Skeletal muscle cell (primary cell): Measurements from ENCODE around the gene GAK.

Experiments used
- DNase-seq: peaks from one replicate; pipeline ENCODE4 v3.0.0-alpha.2; 2010; ENCODE audit warnings: low read depth
- H3K4me3 ChIP-seq: 2 replicates; pipeline ENCODE4 v1.5.1; 2011; ENCODE audit warnings: low read depth, mild to moderate bottlenecking, control low read depth, low read length, moderate library complexity

The GAK gene

DNA sequence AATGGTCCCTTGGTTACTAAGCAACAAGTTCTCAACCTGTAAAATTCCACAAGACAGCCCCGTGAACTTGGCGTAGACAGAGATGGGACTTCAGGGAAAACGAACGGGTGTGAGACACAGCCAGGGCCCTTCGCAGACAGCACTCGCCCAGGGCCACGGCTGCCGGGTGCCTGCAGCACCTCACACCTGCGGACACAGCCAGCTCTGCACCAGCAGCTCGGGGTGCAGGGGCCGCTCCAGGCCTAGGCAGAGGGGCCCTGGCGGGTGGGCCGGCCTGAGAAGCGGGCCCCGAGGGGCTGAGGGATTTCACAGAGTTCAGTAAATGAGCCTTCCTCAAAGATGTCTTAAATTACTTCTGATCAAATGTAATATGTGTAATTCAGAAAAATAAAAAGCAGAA lies 34.0 kb downstream of the GAK start:
- DNase-seq: no peak
- H3K4me3 ChIP-seq: no peak overlapping the region

DNA sequence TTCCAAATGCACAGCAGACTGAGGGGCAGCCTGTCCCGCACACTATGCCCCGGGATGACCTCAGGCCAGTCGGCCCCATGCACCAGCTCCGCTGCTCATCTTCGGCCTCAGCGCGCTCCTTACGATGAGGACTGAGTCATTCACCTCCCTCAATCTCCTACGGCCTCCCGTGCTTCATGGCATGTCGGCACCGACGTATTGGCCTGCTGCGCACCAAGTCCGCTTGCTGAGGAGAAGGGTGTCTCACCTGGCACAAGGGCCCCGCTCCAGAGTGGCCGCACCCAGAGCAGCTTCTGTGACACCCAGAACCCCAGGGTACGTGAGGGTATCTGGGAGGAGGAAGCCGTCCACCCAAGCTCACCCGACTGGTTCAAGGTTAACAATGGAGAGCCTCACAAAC lies 35.5 kb downstream of the GAK start:
- DNase-seq: no peak
- no peak overlapping the region for H3K4me3 ChIP-seq

DNA sequence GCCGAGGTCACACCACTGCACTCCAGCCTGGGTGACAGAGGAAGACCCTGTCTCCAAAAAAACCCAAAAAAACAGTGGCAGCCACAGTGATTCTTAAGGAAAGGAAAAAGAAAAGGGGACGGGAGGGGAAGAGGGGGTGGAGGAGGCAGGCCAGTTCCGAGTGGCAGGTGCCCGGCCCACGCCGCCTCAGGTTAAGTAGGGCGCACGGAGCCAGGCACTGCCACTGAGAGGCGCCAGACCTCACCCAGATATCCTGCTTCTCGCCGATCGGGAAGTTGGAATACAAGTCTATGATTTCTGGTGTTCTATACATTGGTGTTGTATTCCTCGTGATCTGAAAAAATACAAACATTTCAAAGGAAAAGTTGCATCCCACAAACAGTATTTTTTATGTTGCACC lies 35.9 kb downstream of the GAK start:
- no peak overlapping the region for H3K4me3 ChIP-seq
- DNase-seq: no peak

DNA sequence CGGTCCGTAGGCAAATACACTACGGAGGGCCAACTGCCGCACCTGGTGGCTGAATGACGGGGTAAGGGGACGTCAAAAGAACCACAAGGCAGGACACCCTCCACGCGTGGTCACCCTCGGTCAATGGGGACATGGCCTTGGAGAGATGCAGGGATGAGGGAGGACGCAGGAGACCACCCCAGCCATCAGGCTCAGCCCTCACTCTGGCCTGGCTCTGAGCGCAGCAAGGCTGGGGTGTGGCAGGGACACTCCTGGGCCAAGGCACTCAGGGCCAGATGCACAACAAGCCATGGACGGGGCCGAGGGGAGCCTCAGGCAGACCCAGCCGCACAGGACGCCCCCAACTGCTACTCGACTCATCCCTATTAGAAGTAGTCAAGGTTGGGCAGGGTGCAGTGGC lies 36.5 kb downstream of the GAK start:
- no peak overlapping the region for H3K4me3 ChIP-seq
- DNase-seq: no peak

GRCh38 chr4:893995-894705 lies 38.0 kb downstream of the GAK start:
- no peak for DNase-seq
- H3K4me3 ChIP-seq: no peak overlapping the region

GRCh38 chr4:893276-893994 lies 38.7 kb downstream of the GAK start:
- no peak for DNase-seq
- no peak overlapping the region for H3K4me3 ChIP-seq

DNA sequence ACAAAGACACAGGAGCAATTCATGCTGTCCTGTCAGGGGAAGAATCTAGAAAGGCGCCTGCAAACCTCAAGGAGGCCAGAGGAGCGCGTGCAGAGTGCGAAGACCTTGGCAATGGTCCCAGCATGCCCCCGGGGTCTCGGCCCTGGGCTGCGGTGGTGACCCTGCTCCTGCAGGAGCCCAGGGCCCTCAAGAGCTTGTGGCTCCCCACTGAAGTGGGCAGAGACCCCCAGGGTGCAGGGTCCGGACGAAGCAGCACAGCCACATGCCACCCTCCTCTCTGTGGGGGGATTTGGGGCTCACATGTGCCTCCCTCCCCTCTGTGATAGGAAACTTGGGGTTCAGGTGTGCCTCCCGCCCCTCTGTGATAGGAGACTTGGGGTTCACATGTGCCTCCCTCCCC lies 39.3 kb downstream of the GAK start:
- H3K4me3 ChIP-seq: no peak overlapping the region
- no peak for DNase-seq

DNA sequence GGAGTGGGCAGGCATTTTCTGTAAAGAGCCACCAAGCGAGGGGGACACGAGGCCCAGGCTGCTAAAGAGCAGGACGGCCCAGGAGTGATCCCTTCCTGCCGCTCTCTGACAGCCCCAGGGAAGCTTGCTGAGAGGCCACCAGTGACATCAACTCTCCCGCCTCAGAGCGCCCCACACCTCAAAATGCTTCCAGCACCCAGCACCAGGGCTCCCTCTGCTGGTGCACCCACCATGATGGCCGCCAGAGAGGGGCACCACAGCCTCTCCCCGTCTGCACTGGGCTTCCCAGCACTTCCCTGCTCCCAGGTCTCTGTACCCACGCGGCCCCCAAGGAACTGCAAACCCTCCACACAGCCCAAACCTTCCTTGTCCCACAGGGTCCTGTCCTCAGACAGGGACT lies 40.4 kb downstream of the GAK start:
- H3K4me3 ChIP-seq: no peak overlapping the region
- no peak for DNase-seq

GRCh38 chr4:890036-890695 lies 42.0 kb downstream of the GAK start:
- no peak overlapping the region for H3K4me3 ChIP-seq

DNA sequence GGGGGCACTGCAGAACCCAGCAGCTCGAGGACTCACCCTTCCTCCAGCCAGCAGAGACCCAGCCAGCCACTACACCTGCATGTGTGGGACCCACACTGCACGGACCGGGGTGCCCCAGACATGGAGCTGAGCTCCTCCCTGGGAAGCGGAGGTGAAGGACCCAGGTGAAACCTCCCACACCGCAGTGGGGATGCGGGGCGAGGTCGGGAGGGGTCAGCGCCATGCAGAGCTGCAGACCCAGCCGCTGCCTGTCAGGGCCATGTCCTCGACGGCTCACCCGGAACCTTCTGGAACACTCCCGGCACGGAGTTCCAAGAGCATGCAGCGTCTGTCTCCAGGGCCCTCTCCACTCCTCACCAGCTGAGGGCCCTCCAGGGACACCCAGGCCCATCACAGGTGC lies 42.6 kb downstream of the GAK start:
- no peak overlapping the region for H3K4me3 ChIP-seq
- no peak for DNase-seq

More at GRCh38 chr4:890036-890695, 42.0 kb downstream of the GAK start:
- DNase-seq: no peak

GRCh38 chr4:888029-888428 lies 44.1 kb downstream of the GAK start:
- no peak for DNase-seq
- no peak overlapping the region for H3K4me3 ChIP-seq

DNA sequence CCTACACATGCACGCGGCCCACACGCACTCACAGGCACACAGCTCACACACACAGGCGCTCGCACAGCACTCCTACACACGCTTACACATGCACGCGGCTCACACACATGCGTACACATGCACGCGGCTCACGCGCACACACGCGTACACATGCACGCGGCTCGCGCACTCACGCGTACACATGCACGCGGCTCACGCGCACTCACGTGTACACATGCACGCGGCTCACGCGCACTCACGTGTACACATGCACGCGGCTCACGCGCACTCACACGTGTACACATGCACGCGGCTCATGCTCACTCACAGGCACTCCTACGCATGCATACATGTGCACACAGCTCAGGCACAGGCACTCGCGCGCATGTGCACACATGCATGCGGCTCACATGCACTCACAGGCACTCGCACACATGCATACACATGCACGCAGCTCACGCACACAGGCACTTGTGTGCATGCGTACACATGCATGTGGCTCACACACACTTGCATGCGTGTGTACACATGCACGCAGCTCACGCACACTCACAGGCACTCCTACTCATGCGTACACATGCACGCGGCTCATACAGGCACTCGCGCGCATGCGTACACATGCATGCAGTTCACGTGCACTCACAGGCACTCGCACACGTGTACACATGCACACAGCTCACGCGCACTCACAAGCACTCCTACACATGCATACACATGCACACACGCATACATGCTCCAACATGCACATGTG lies 44.9 kb downstream of the GAK start:
- no peak for DNase-seq
- no peak overlapping the region for H3K4me3 ChIP-seq

GRCh38 chr4:886244-886643 lies 45.9 kb downstream of the GAK start:
- no peak overlapping the region for H3K4me3 ChIP-seq
- DNase-seq: no peak

- no peak for DNase-seq
- no peak overlapping the region for H3K4me3 ChIP-seq
Observed at GRCh38 chr4:885353-885752, 46.8 kb downstream of the GAK start.

- DNase-seq: no peak
- no peak overlapping the region for H3K4me3 ChIP-seq
Observed at GRCh38 chr4:884896-885295, 47.2 kb downstream of the GAK start.

- no peak for DNase-seq
Observed at GRCh38 chr4:884259-884658, 47.9 kb downstream of the GAK start.

DNA sequence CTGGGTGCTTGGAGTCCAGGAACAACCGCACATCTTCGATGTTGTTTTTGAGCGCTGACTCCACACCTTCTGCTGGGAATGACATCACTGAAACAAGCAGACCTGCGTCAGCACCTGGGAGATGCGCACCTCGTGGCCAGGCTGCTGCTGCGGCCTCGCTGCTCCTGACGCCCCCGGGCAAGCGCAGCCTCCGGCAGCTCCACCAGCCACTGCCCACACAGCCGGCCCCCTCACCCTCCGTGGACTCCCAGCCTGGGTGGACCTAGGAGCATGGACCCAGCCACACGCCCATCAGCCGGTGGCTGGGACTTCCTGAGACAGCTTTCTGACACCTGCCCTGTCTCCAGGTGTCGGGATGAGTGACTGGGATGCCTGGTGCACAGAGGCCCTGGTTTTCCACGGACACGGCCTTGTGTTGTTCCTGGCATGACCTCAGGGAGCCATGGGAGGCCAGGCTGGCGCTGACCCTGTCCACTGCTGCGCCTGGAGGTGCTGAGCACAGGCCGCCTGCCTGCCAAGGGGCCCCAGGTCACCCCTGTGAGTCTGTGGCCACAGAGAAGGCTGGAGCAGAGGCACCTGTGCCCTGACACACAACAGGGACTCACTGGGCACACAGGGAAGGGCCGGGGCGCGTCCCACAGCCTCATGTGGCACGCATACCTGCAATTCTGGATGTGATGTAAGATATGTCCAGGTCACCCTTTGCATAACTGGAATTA lies 48.6 kb downstream of the GAK start:
- no peak overlapping the region for H3K4me3 ChIP-seq
- no peak for DNase-seq

More at GRCh38 chr4:884259-884658, 47.9 kb downstream of the GAK start:
- no peak overlapping the region for H3K4me3 ChIP-seq

DNA sequence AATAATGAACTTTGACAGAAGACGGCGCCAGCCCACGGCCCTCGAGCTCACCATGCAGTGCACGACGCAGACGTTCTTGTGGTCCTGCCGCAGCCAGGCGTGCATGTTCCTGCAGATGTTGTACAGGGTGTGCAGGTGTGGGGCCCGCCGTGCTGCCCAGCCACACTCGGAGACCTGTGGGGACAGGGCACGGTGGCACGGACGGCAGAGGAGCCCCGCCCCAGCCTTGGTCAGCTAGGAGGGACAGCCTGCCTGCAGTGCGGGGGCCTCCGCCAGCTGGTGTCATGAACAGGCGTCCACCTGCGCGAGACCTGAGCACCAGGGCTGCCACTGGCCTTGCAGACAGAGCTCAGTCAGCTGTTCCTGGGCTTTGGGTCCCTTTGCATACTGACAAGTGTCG lies 49.5 kb downstream of the GAK start:
- no peak overlapping the region for H3K4me3 ChIP-seq
- no peak for DNase-seq

- DNase-seq: no peak
- no peak overlapping the region for H3K4me3 ChIP-seq
Observed at GRCh38 chr4:881709-882108, 50.4 kb downstream of the GAK start.
